ENCODE data around the gene KCNK7. TPM values are rescaled to one million over a fixed set of nuclear protein-coding genes. Genes with fewer than 3 reads are reported as not detected.

KCNK7 gene
- total RNA-seq, 1 experiment from 2014 or later: 0.61 TPM

DNA sequence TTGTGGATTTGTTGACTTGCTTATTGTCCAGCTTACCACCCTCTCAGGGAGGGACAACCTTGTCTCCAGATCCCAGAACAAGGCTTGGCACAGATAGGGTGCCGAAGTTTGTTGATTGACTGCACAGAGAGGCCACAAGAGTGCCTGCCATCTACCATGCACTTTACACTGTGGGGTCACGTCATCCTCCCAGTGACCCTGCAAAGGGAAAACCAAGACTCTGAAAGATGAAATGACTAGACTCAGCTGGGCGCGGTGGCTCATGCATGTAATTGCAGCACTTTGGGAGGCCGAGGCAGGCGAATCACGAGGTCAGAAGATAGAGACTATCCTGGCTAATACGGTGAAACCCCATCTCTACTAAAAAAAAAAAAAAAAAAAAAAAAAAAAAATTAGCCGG lies 32.8 kb downstream of the KCNK7 start:
- H3K9ac ChIP-seq (ENCODE audit: low read length): no peak overlapping the region
- no TSS peak for BruUV-seq (replicated peaks)
- peak overlapping the region in 1 of 2 experiments; percentile 20; a peak in 1 of 4 replicates for H3K4me3 ChIP-seq (replicated peaks in 1 of 2; ENCODE audit: low read depth in 1 of 2, low read length in 2 of 2)
- H3K9me3 ChIP-seq (ENCODE audit: control insufficient read depth in 1 of 2, insufficient read depth in 1 of 2, low read depth in 1 of 2, low read length in 2 of 2): no peaks in the 10 kb centered on the region
- H3K79me2 ChIP-seq (ENCODE audit: insufficient read depth, low read length): peaks cover 8% of the 10 kb centered on the region
- peak overlapping the region; percentile 22 for H2AFZ ChIP-seq (ENCODE audit: low read depth, low read length, poor library complexity, severe bottlenecking)
- CTCF ChIA-PET: interaction anchor here (1.9 to 4.5 kb wide), 2 partner anchors 11 to 22 kb away, joined by 5 to 29 read pairs; no protein-coding TSS in a partner anchor
- no peak for DNase-seq (ENCODE audit: low read depth, low spot score)
- H3K27ac ChIP-seq (ENCODE audit: low read depth, low read length): peak overlapping the region; percentile 41; the same call in 1 of the 2 replicates
- no peaks in the 10 kb centered on the region for H4K20me1 ChIP-seq (ENCODE audit: insufficient read depth)
- RAD21 ChIA-PET (ENCODE audit: low non-redundant PET in 1 of 2, low total read pairs in 2 of 2, uncharacterized antibody in 2 of 2, unreplicated experiment in 2 of 2): no interaction called here
- H3K4me2 ChIP-seq (ENCODE audit: low read length): peak overlapping the region; percentile 64
- H3K9me2 ChIP-seq (ENCODE audit: insufficient read depth): no peaks in the 10 kb centered on the region
- H3K4me1 ChIP-seq (ENCODE audit: control insufficient read depth in 1 of 2, insufficient read depth in 2 of 2, low read length in 2 of 2): peaks cover 55 to 85% of the 10 kb centered on the region in 2 experiments
- no peaks in the 10 kb centered on the region for H3K27me3 ChIP-seq (ENCODE audit: insufficient read depth, low read length)
- POLR2A ChIA-PET: interaction anchor here (0.8 to 2.9 kb wide), 3 partner anchors 11 to 22 kb away, joined by 4 to 9 read pairs (median 4); no protein-coding TSS in a partner anchor
- H3K36me3 ChIP-seq (ENCODE audit: control insufficient read depth in 1 of 2, insufficient read depth in 2 of 2, low read length in 2 of 2): no peaks in the 10 kb centered on the region
- no peak for TF ChIP-seq SIN3A (IDR thresholded peaks at IDR 0.05; ENCODE audit: low read depth)
- TF ChIP-seq EGR1 (IDR thresholded peaks at IDR 0.05; ENCODE audit: low read depth): no peak
- no peak for TF ChIP-seq JUND (IDR thresholded peaks at IDR 0.05)
- no peak for TF ChIP-seq ZNF274 (IDR thresholded peaks at IDR 0.05; ENCODE audit: low read depth, low read length)
- no peak for TF ChIP-seq CBX3 (IDR thresholded peaks at IDR 0.05; ENCODE audit: low read depth)
- no peak for TF ChIP-seq ELF1 (IDR thresholded peaks at IDR 0.05; ENCODE audit: borderline replicate concordance, low read depth)
- no peak for TF ChIP-seq POLR2A (IDR thresholded peaks at IDR 0.05; ENCODE audit: borderline replicate concordance, extremely low read depth, insufficient read depth, insufficient read length)
- no peak for TF ChIP-seq ZBTB33 (IDR thresholded peaks at IDR 0.05; ENCODE audit: extremely low read depth, insufficient replicate concordance, low read length)
- no peak for TF ChIP-seq MAX (IDR thresholded peaks at IDR 0.05)
- TF ChIP-seq ATF3 (IDR thresholded peaks at IDR 0.05): no peak
- no peak for TF ChIP-seq TCF7L2 (IDR thresholded peaks at IDR 0.05; ENCODE audit: borderline replicate concordance, extremely low read depth, insufficient read depth, insufficient read length)
- intact Hi-C loops (cut with micrococcal nuclease): no loop called here
- no peak for ATAC-seq
